Kidney (tissue), 14 donors: ENCODE data around the gene C11orf21. TPM values are rescaled to one million over a fixed set of nuclear protein-coding genes. Genes with fewer than 3 reads are reported as not detected.

Experiments
- DNase-seq, 5 donors: peaks; one replicate each; pipeline ENCODE4 v3.0.0-alpha.2; 2013 to 2020
- FAIRE-seq: peaks from 2 replicates; lab custom pipeline; 2012; peaks lifted over from hg19 to GRCh38; lab: Jason Lieb, UNC
- H3K27ac ChIP-seq, 2 donors: one replicate each; pipeline ENCODE4 v1.7.0; 2013; ENCODE audit warnings: low read depth in 2 of 2, low read length in 2 of 2, inconsistent platforms in 1 of 2
- H3K27me3 ChIP-seq: one replicate; pipeline ENCODE4 v1.7.1; 2013; ENCODE audit warnings: low read length, inconsistent platforms; ENCODE audit not compliant: control insufficient read depth, insufficient read depth
- H3K36me3 ChIP-seq, 3 donors: one replicate each; pipeline versions ENCODE4 v1.7.0 to v1.7.1; 2013; ENCODE audit warnings: low read length in 3 of 3, control low read depth in 1 of 3, inconsistent platforms in 1 of 3; ENCODE audit not compliant: insufficient read depth in 3 of 3, control insufficient read depth in 2 of 3
- H3K4me1 ChIP-seq, 3 donors: one replicate each; pipeline versions ENCODE4 v1.7.0 to v1.7.1; 2013; ENCODE audit warnings: low read length in 3 of 3, inconsistent platforms in 1 of 3, low read depth in 1 of 3; ENCODE audit not compliant: control insufficient read depth in 2 of 3, insufficient read depth in 2 of 3
- H3K4me3 ChIP-seq, 3 donors: one replicate each; pipeline versions ENCODE4 v1.7.0 to v1.8.1; 2013; ENCODE audit warnings: low read length in 3 of 3, control low read depth in 1 of 3, inconsistent platforms in 1 of 3
- H3K9ac ChIP-seq, 3 donors: one replicate each; pipeline versions ENCODE4 v1.7.0 to v1.7.1; 2013; ENCODE audit warnings: low read length in 3 of 3, control low read depth in 1 of 3, inconsistent platforms in 1 of 3
- H3K9me3 ChIP-seq, 3 donors: one replicate each; pipeline versions ENCODE4 v1.7.0 to v1.7.1; 2013; ENCODE audit warnings: low read length in 3 of 3, control low read depth in 1 of 3, inconsistent platforms in 1 of 3; ENCODE audit not compliant: control insufficient read depth in 2 of 3, insufficient read depth in 1 of 3
- CTCF ChIP-seq: IDR thresholded peaks from 3 replicates; pipeline ENCODE4 v1.5.1; 2012; ENCODE audit warnings: mild to moderate bottlenecking, moderate library complexity, borderline replicate concordance; ENCODE audit not compliant: insufficient read depth; ENCODE audit errors: extremely low read depth
- intact Hi-C: fragments of 100-400 bp; cut with DNase I; formaldehyde crosslinking; loops from one replicate; pipeline ENCODE4 v1.11.1; 2022
- polyA plus RNA-seq: library from polyadenylated mRNA; stranded (reverse); fragments of 350-450 nt; fragmentation: Illumina TruSeq; extraction: RNeasy Lipid Tissue Mini Kit (QIAGEN cat#74804); gene quantifications from one replicate; pipeline ENCODE4 v1.2.3, GENCODE V29; 2014; ENCODE audit warnings: low read depth, low replicate concordance; ENCODE audit not compliant: insufficient read depth
- total RNA-seq: library from RNA; stranded (reverse); fragmentation: NEBNext Ultra II Directional; extraction: Animal tissue kit (Norgen Biotek cat#: 25700); gene quantifications from one replicate; pipeline ENCODE4 v1.2.1, GENCODE V29; 2021
- donor health status: control.
- donor health status: control.
- donor health status: control.
- donor health status: control.
- donor health status: control.
- donor health status: DM: yes; HTN: yes; CAD: no.
- donor health status: Normal renal cell carcinoma (clear cell type).

C11orf21 gene
- total and polyA plus RNA-seq, 2 donors from 2014 or later, result 0.17 to 4.9 TPM

GRCh38 chr11:2314136-2314524 lies 12.4 kb upstream of the C11orf21 start:
- intact Hi-C loops, result no loop called here
- Histone ChIP-seq H3K4me3 (no peak overlapping the region), H3K36me3 (no peaks in the 10 kb centered on the region), H3K9ac (no peak overlapping the region), H3K27ac (peak overlapping the region; percentile 73 to 80), H3K9me3 (no peaks in the 10 kb centered on the region), H3K27me3 (no peaks in the 10 kb centered on the region), H3K4me1 (peaks cover 0 to 5% (median 3%) of the 10 kb centered on the region in 3 donors)
- no peak for FAIRE-seq
- DNase-seq, result peak in 1 of 5 donors; percentile 73
- TF ChIP-seq CTCF, result no peak

- TF ChIP-seq CTCF, result no peak
- Histone ChIP-seq H3K27ac (no peak overlapping the region), H3K27me3 (no peaks in the 10 kb centered on the region), H3K36me3 (no peaks in the 10 kb centered on the region), H3K9ac (no peak overlapping the region), H3K4me3 (no peak overlapping the region), H3K9me3 (no peaks in the 10 kb centered on the region), H3K4me1 (peaks cover 0 to 5% (median 3%) of the 10 kb centered on the region in 3 donors)
- FAIRE-seq (no peak), DNase-seq (peak in 1 of 5 donors; percentile 69)
- intact Hi-C loops, result no loop called here
These were observed 11.6 kb upstream of the C11orf21 start for GRCh38 chr11:2313051-2313951.

- FAIRE-seq (no peak), DNase-seq (peak in 1 of 5 donors; percentile 88)
- peaks cover 0 to 5% (median 4%) of the 10 kb centered on the region in 3 donors for H3K4me1 ChIP-seq
- intact Hi-C loops, result no loop called here
- H3K9ac ChIP-seq, result no peak overlapping the region
- no peak overlapping the region for H3K27ac ChIP-seq
- no peak for TF ChIP-seq CTCF
- H3K27me3 ChIP-seq, result no peaks in the 10 kb centered on the region
- H3K4me3 ChIP-seq, result no peak overlapping the region
- H3K36me3 ChIP-seq, result no peaks in the 10 kb centered on the region
- no peaks in the 10 kb centered on the region for H3K9me3 ChIP-seq
These were observed 10.7 kb upstream of the C11orf21 start for GRCh38 chr11:2312232-2313042.
